NCI-H1048 (cell line): ENCODE data around the gene ICE2.

ENCODE experiments used
- DNase-seq: peaks from one replicate; lab custom pipeline; 2025; lab: John Stamatoyannopoulos, UW

The ICE2 gene

GRCh38 chr15:60369696-60370095 is 109.2 kb downstream of the ICE2 start:
- no peak for DNase-seq
